Suprapubic skin (tissue), 4 donors: ENCODE data around the gene ARHGEF3. TPM values are rescaled to one million over a fixed set of nuclear protein-coding genes. Genes with fewer than 3 reads are reported as not detected.
A peak's percentile ranks its signal among the peaks of the same experiment; 100 is the strongest.

Experiments
- DNase-seq, 2 donors: peaks; one replicate each; pipeline ENCODE4 v3.0.0-alpha.2; 2019; ENCODE audit warnings: low spot score in 2 of 2
- H3K27ac ChIP-seq: fragments of 200-600 bp; sonication (generic); one replicate; pipeline ENCODE4 v1.5.1; 2019
- H3K27me3 ChIP-seq: fragments of 200-600 bp; sonication (generic); one replicate; pipeline ENCODE4 v1.5.1; 2019
- H3K36me3 ChIP-seq: fragments of 200-600 bp; sonication (generic); one replicate; pipeline ENCODE4 v1.5.1; 2019
- H3K4me1 ChIP-seq: fragments of 200-600 bp; sonication (generic); one replicate; pipeline ENCODE4 v1.5.1; 2019
- H3K4me3 ChIP-seq: fragments of 200-600 bp; sonication (generic); one replicate; pipeline ENCODE4 v1.5.1; 2019; ENCODE audit warnings: mild to moderate bottlenecking
- H3K9me3 ChIP-seq: fragments of 200-600 bp; sonication (generic); one replicate; pipeline ENCODE4 v1.5.1; 2019
- EP300 ChIP-seq: sonication (generic); formaldehyde crosslinking; IDR thresholded peaks from one replicate; pipeline ENCODE4 v1.6.1; 2017; ENCODE audit warnings: antibody characterized with exemption
- POLR2A ChIP-seq, 2 donors: fragments of 450-650 bp; IDR thresholded peaks; one replicate each; pipeline ENCODE4 v1.6.1; 2017; ENCODE audit warnings: antibody characterized with exemption in 2 of 2, mild to moderate bottlenecking in 2 of 2, moderate library complexity in 2 of 2
- POLR2AphosphoS5 ChIP-seq, 3 donors: sonication (generic); formaldehyde crosslinking; IDR thresholded peaks; one replicate each; pipeline ENCODE4 v1.6.1; 2017; ENCODE audit warnings: antibody characterized with exemption in 3 of 3
- WGBS: methylation state at CpG from one replicate; pipeline ENCODE4 v1.1.5; 2018; 5-methylcytosine and 5-hydroxymethylcytosine counted together
- total RNA-seq, 4 donors: library from RNA; depleted of rRNA; stranded (reverse); fragments of >200 nt; gene quantifications; one replicate each; pipeline ENCODE4 v1.1.0, GENCODE V29; 2016
- TF ChIP-seq, protein P1 (sequence below), 2 donors: fragments of 200-600 bp in 1 of 2; fragments of 450-650 bp in 1 of 2; sonication (generic) in 1 of 2; IDR thresholded peaks; one replicate each; pipeline ENCODE4 v1.5.1; 2016 to 2019; ENCODE audit warnings: antibody characterized with exemption in 2 of 2, mild to moderate bottlenecking in 1 of 2, moderate library complexity in 1 of 2

Gene ARHGEF3
- total RNA-seq, 4 donors from 2014 or later: 16.3 to 23.0 (median 19.8) TPM

DNA sequence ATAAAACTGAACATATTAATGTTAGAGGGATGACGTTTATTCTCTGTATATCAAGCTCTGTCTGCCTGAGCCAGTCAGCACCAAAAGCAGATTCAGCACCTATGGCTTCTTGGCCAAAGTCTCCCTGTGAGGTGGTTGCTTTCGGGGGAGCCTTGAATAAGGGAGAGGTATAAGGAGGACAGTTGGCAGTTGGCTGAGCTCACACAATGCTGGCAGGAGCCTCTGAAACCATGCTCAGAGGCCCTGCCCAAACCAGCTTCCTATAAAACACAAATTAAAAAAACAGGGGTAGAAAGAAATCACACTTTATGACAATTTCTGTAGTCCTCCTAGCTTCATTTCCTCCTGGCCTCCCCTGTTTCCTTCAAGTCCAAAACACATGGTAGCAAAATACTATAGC is 18.8 kb downstream of the ARHGEF3 start:
- H3K9me3 ChIP-seq: no peaks in the 10 kb centered on the region
- H3K27me3 ChIP-seq: no peaks in the 10 kb centered on the region
- H3K27ac ChIP-seq: peak overlapping the region; percentile 75
- H3K36me3 ChIP-seq: no peaks in the 10 kb centered on the region
- no peak overlapping the region for H3K4me3 ChIP-seq
- no peak for DNase-seq
- WGBS: 59% methylated on average over 2 of the region's 2 CpGs
- no peak for TF ChIP-seq EP300
- TF ChIP-seq POLR2A (IDR thresholded peaks at IDR 0.05): no peak
- TF ChIP-seq, protein P1, sequence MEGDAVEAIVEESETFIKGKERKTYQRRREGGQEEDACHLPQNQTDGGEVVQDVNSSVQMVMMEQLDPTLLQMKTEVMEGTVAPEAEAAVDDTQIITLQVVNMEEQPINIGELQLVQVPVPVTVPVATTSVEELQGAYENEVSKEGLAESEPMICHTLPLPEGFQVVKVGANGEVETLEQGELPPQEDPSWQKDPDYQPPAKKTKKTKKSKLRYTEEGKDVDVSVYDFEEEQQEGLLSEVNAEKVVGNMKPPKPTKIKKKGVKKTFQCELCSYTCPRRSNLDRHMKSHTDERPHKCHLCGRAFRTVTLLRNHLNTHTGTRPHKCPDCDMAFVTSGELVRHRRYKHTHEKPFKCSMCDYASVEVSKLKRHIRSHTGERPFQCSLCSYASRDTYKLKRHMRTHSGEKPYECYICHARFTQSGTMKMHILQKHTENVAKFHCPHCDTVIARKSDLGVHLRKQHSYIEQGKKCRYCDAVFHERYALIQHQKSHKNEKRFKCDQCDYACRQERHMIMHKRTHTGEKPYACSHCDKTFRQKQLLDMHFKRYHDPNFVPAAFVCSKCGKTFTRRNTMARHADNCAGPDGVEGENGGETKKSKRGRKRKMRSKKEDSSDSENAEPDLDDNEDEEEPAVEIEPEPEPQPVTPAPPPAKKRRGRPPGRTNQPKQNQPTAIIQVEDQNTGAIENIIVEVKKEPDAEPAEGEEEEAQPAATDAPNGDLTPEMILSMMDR (IDR thresholded peaks at IDR 0.05): no peak
- no peak for TF ChIP-seq POLR2AphosphoS5 (IDR thresholded peaks at IDR 0.05)
- peaks cover 52% of the 10 kb centered on the region for H3K4me1 ChIP-seq

DNA sequence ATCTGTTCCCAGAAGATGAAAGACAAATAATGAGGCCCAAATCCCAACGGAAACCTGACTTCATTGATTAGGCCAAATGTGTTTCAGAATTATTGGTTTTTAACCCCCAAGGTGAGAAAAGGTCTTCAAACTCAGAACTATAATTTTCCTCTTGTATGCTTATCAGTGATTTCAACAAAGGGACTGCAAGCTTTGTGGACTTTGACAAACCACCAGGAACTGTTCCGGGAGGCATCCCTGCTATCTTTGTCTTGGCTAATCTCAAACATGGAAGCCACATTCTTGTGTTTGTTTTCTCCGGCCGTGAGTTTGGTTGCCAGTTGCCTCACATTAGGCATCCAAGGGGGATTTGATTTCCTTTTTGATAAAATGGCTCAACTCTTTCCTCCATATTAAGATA is 19.5 kb downstream of the ARHGEF3 start:
- WGBS: 92% methylated on average over 4 of the region's 4 CpGs
- Histone ChIP-seq H3K4me3 (no peak overlapping the region), H3K36me3 (no peaks in the 10 kb centered on the region), H3K9me3 (no peaks in the 10 kb centered on the region), H3K27me3 (no peaks in the 10 kb centered on the region), H3K4me1 (peaks cover 46% of the 10 kb centered on the region), H3K27ac (no peak overlapping the region)
- TF ChIP-seq, protein P1 (IDR thresholded peaks at IDR 0.05): no peak
- TF ChIP-seq POLR2A (IDR thresholded peaks at IDR 0.05): no peak
- no peak for TF ChIP-seq EP300
- TF ChIP-seq POLR2AphosphoS5 (IDR thresholded peaks at IDR 0.05): no peak
- no peak for DNase-seq

DNA sequence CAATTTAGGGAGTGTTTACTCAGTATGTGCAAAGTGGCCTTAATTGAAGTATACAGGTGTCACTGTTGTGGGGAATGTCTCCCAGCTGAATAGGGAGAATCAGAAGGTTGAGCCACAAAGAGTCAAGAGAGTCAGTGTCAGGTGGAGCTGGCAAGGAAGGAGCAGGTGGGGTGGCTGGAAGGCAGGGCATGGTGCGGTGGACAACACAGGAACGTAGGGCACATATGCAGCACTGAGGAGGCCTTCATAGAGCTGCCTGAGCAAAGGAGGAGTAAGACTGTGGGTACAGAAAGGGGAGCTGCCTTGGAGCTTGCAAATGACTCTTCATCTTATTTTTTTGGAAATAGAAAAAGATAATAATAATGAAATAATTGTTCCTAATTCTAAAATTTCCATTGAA is 20.0 kb downstream of the ARHGEF3 start:
- H3K9me3 ChIP-seq: no peaks in the 10 kb centered on the region
- 95% methylated on average over 2 of the region's 2 CpGs for WGBS
- TF ChIP-seq, protein P1 (IDR thresholded peaks at IDR 0.05): no peak
- TF ChIP-seq POLR2A (IDR thresholded peaks at IDR 0.05): no peak
- TF ChIP-seq POLR2AphosphoS5 (IDR thresholded peaks at IDR 0.05): no peak
- TF ChIP-seq EP300: no peak
- H3K4me3 ChIP-seq: no peak overlapping the region
- H3K4me1 ChIP-seq: peaks cover 45% of the 10 kb centered on the region
- H3K27me3 ChIP-seq: no peaks in the 10 kb centered on the region
- no peak for DNase-seq
- H3K36me3 ChIP-seq: no peaks in the 10 kb centered on the region
- H3K27ac ChIP-seq: no peak overlapping the region

DNA sequence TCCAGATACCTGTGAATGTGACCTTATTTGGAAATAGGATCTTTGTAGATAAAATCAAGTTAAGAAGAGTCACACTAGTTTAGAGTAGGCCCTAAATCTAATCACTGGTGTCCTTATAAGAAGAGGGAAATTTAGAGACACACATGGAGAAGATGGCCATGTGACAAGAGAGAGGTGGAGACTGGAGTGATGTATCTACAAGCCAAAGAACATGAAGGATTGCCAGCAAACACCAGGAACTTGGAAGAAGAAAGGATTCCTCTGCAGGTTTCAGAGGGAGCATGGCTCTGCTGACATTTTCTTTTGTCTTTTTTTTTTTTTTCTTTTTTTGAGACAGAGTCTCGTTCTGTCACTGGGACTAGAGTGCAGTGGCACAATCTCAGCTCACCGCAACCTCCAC is 20.8 kb downstream of the ARHGEF3 start:
- Histone ChIP-seq H3K9me3 (no peaks in the 10 kb centered on the region), H3K27ac (no peak overlapping the region), H3K36me3 (no peaks in the 10 kb centered on the region), H3K4me1 (peaks cover 41% of the 10 kb centered on the region), H3K27me3 (no peaks in the 10 kb centered on the region), H3K4me3 (no peak overlapping the region)
- TF ChIP-seq POLR2AphosphoS5 (IDR thresholded peaks at IDR 0.05) (no peak), EP300 (no peak), POLR2A (IDR thresholded peaks at IDR 0.05) (no peak)
- TF ChIP-seq, protein P1 (IDR thresholded peaks at IDR 0.05): no peak
- no peak for DNase-seq
- 85% methylated on average over 2 of the region's 2 CpGs for WGBS

DNA sequence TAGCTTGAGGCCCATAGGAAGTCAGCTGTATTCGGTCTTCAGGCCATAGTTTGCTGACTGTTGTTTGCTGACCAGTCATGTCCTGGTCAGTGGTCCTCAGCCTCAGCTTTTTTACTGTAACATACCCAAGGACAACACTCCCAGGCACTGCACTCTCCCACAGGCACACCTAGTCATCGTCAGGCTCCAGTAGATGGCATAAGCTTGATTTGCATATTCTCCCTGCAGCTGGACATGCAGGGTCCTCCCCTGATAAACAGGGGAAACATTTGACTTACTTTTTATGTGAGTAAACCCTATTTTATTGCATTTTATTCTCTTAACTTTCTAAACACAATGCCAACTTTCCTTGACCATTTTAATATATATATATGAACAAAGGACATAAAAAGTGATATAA is 22.9 kb downstream of the ARHGEF3 start:
- Histone ChIP-seq H3K27me3 (no peaks in the 10 kb centered on the region), H3K27ac (no peak overlapping the region), H3K4me3 (no peak overlapping the region), H3K36me3 (peaks cover under 1% of the 10 kb centered on the region), H3K4me1 (peaks cover 21% of the 10 kb centered on the region), H3K9me3 (no peaks in the 10 kb centered on the region)
- WGBS: 83% methylated on average over 2 of the region's 2 CpGs
- no peak for DNase-seq
- no peak for TF ChIP-seq EP300
- TF ChIP-seq, protein P1 (IDR thresholded peaks at IDR 0.05): no peak
- no peak for TF ChIP-seq POLR2A (IDR thresholded peaks at IDR 0.05)
- no peak for TF ChIP-seq POLR2AphosphoS5 (IDR thresholded peaks at IDR 0.05)
